Activated CD8-positive, alpha-beta memory T cell treated with anti-CD3 and anti-CD28 coated beads, Interleukin-2, amount 50 U/mL, for 1 hour (primary cell): Measurements from ENCODE around the gene MARCHF3.
"Not testable (repeated sequence)": the region's sequence is repeated elsewhere in the genome, so short reads cannot be mapped to it uniquely, and the experiment has no call there.

Experiments used
- DNase-seq: peaks from one replicate; pipeline ENCODE4 v3.0.0-alpha.2; 2020; ENCODE audit errors: extremely low read depth

Gene MARCHF3

GRCh38 chr5:127030259-127031146 lies at the start of gene MARCHF3:
TSS of gene MARCHF3 (minus strand) at chr5:127030558. CDS start at chr5:126918171, 112,387 bp downstream.
- peak; percentile 72 for DNase-seq

GRCh38 chr5:127079994-127080491 lies 49.7 kb upstream of the MARCHF3 start:
- no peak for DNase-seq

- DNase-seq: no peak
These were observed 47.0 kb upstream of the MARCHF3 start for GRCh38 chr5:127077366-127077765.

- DNase-seq: no peak
These were observed 46.2 kb upstream of the MARCHF3 start for GRCh38 chr5:127076315-127077129.

- no peak for DNase-seq
These were observed 44.1 kb upstream of the MARCHF3 start for GRCh38 chr5:127074466-127074865.

- peak; percentile 11 for DNase-seq
These were observed 42.8 kb upstream of the MARCHF3 start, which contains the start of gene C5orf63 for GRCh38 chr5:127072861-127073846. TSS of gene C5orf63 (minus strand) at chr5:127073502. CDS start at chr5:127058995, 14,507 bp downstream.

- no peak for DNase-seq
These were observed 39.9 kb upstream of the MARCHF3 start for GRCh38 chr5:127070243-127070642.

GRCh38 chr5:127068493-127069214 lies 38.3 kb upstream of the MARCHF3 start:
- no peak for DNase-seq

- DNase-seq: no peak
These were observed 36.4 kb upstream of the MARCHF3 start for GRCh38 chr5:127066721-127067120.

- DNase-seq: no peak
These were observed 34.0 kb upstream of the MARCHF3 start for GRCh38 chr5:127064253-127064840.

- no peak for DNase-seq
These were observed 33.0 kb upstream of the MARCHF3 start for GRCh38 chr5:127063257-127063913.

- DNase-seq: no peak
These were observed 31.6 kb upstream of the MARCHF3 start for GRCh38 chr5:127061956-127062355.

GRCh38 chr5:127061537-127061936 lies 31.2 kb upstream of the MARCHF3 start:
- DNase-seq: no peak

GRCh38 chr5:127060470-127060985 lies 30.2 kb upstream of the MARCHF3 start:
- no peak for DNase-seq

- no peak for DNase-seq
These were observed 26.5 kb upstream of the MARCHF3 start for GRCh38 chr5:127056896-127057295.

GRCh38 chr5:127055880-127056653 lies 25.7 kb upstream of the MARCHF3 start:
- no peak for DNase-seq

GRCh38 chr5:127053551-127053950 lies 23.2 kb upstream of the MARCHF3 start:
- not testable (repeated sequence) for DNase-seq

GRCh38 chr5:127053049-127053448 lies 22.7 kb upstream of the MARCHF3 start:
- DNase-seq: no peak
